AG04450 (cell line): ENCODE measurements around the gene PKDCC. TPM values are rescaled to one million over a fixed set of nuclear protein-coding genes. Genes with fewer than 3 reads are reported as not detected.

Source experiments
- CTCF ChIA-PET: fragments of 300-600, 350-600 bp; formaldehyde crosslinking; extraction: SDS; loops from one replicate; lab custom pipeline; 2022; ENCODE audit warnings: antibody characterized with exemption, inconsistent platforms; lab: Charles Lee
- POLR2A ChIA-PET: fragments of 350-600 bp; formaldehyde crosslinking; extraction: SDS; loops from one replicate; lab custom pipeline; 2021; ENCODE audit warnings: antibody characterized with exemption, inconsistent platforms; lab: Yijun Ruan, JAX
- DNase-seq: peaks from one replicate; pipeline ENCODE4 v3.0.0-alpha.2; 2011; ENCODE audit warnings: low read depth, low spot score
- H3K27ac ChIP-seq: one replicate; pipeline ENCODE4 v1.5.1; 2012; ENCODE audit warnings: low read depth, low read length, control low read depth
- H3K27me3 ChIP-seq: one replicate; pipeline ENCODE4 v1.6.0; 2012; ENCODE audit warnings: low read length; ENCODE audit not compliant: control insufficient read depth, insufficient read depth
- H3K4me3 ChIP-seq: 2 replicates; pipeline ENCODE4 v1.5.1; 2011; ENCODE audit warnings: mild to moderate bottlenecking, low read depth, low read length, control low read depth
- H3K9me3 ChIP-seq: 2 replicates; pipeline ENCODE4 v1.5.1; 2012; ENCODE audit warnings: low read length; ENCODE audit not compliant: control insufficient read depth, insufficient read depth
- polyA plus RNA-seq: library from polyadenylated mRNA; depleted of rRNA; stranded (reverse); fragments of >200 nt; gene quantifications from 2 replicates; pipeline ENCODE4 v1.2.3, GENCODE V29; 2011
- TF ChIP-seq, protein P1 (sequence below): IDR thresholded peaks from 2 replicates; pipeline ENCODE4 v1.5.1; 2011; ENCODE audit warnings: low read depth, low read length, control low read depth, inconsistent platforms

PKDCC gene
- polyA plus RNA-seq, 1 experiment = 87.0 TPM

DNA sequence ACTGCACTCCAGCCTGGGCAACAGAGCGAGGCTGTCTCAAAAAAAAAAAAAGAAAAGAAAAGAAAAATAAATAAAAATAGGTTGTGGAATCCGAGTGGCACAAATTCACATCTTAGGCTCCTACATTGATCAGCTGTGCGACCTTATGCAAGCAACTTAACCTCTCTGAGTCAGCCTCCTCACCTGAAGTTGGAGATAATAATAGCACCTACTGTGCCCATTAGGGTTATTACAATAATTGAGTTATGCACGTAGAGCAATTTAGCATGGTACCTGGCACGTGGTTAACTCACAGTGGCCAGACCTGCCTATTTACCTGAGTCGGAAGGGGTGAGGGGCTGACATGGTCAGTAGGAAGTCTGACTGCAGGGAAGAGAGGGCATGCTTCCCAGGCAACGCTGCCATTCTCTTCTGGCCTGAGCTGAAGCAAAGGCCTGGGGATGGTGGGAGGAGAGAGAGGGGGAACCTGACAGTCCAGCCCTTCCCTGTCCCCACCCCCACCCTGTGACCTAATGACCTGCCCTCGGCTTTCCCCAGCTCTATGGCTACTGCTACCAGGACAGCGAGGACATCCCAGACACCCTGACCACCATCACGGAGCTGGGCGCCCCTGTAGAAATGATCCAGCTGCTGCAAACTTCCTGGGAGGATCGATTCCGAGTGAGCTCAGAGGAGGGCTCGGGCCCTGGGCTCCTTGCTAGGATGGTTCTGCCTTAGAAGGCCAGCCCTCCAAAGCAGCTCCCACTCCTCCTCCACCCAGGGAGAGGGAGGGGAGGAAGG lies 5.1 kb downstream of the PKDCC start:
- peak; percentile 43 for DNase-seq
- TF ChIP-seq, protein P1, sequence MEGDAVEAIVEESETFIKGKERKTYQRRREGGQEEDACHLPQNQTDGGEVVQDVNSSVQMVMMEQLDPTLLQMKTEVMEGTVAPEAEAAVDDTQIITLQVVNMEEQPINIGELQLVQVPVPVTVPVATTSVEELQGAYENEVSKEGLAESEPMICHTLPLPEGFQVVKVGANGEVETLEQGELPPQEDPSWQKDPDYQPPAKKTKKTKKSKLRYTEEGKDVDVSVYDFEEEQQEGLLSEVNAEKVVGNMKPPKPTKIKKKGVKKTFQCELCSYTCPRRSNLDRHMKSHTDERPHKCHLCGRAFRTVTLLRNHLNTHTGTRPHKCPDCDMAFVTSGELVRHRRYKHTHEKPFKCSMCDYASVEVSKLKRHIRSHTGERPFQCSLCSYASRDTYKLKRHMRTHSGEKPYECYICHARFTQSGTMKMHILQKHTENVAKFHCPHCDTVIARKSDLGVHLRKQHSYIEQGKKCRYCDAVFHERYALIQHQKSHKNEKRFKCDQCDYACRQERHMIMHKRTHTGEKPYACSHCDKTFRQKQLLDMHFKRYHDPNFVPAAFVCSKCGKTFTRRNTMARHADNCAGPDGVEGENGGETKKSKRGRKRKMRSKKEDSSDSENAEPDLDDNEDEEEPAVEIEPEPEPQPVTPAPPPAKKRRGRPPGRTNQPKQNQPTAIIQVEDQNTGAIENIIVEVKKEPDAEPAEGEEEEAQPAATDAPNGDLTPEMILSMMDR = no peak
- H3K27me3 ChIP-seq = no peaks in the 10 kb centered on the region
- no peaks in the 10 kb centered on the region; the same call in 1 of the 2 replicates for H3K9me3 ChIP-seq
- CTCF ChIA-PET = interaction anchor here (1.2 to 3.6 kb wide), 7 partner anchors 9 to 185 kb away, joined by 3 to 20 read pairs (median 3); no protein-coding TSS in a partner anchor
- POLR2A ChIA-PET = interaction anchor here (0.5 to 2.4 kb wide), 11 partner anchors 9 to 182 kb away, joined by 3 to 15 read pairs (median 4); no protein-coding TSS in a partner anchor
- peak overlapping the region; percentile 37 for H3K4me3 ChIP-seq
- H3K27ac ChIP-seq = peak overlapping the region; percentile 57

DNA sequence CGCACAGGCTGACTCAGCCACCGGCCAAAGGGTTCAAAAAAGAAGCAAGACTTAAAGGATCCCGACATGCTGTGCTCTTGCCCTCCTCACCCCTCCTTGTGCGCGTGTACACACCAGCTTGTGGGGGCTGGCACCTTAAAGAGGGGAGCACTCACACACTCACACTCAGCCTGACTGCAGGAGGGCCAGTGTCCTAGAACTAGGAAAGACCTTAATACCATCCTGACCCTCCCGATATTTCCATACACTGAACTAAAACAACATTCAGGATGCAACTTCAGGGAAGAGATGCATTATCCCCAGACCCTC lies 5.6 kb downstream of the PKDCC start:
- TF ChIP-seq, protein P1 = no peak
- H3K9me3 ChIP-seq = no peaks in the 10 kb centered on the region; the same call in 1 of the 2 replicates
- DNase-seq = no peak
- POLR2A ChIA-PET = interaction anchor here (0.7 to 2.4 kb wide), 9 partner anchors 9 to 183 kb away, joined by 3 to 15 read pairs (median 4); no protein-coding TSS in a partner anchor
- peak overlapping the region; percentile 37; the same call in 1 of the 2 replicates for H3K4me3 ChIP-seq
- no peaks in the 10 kb centered on the region for H3K27me3 ChIP-seq
- CTCF ChIA-PET = interaction anchor here (1.3 to 3.6 kb wide), 4 partner anchors 33 to 184 kb away, joined by 3 to 20 read pairs (median 6); no protein-coding TSS in a partner anchor
- peak overlapping the region; percentile 57 for H3K27ac ChIP-seq

DNA sequence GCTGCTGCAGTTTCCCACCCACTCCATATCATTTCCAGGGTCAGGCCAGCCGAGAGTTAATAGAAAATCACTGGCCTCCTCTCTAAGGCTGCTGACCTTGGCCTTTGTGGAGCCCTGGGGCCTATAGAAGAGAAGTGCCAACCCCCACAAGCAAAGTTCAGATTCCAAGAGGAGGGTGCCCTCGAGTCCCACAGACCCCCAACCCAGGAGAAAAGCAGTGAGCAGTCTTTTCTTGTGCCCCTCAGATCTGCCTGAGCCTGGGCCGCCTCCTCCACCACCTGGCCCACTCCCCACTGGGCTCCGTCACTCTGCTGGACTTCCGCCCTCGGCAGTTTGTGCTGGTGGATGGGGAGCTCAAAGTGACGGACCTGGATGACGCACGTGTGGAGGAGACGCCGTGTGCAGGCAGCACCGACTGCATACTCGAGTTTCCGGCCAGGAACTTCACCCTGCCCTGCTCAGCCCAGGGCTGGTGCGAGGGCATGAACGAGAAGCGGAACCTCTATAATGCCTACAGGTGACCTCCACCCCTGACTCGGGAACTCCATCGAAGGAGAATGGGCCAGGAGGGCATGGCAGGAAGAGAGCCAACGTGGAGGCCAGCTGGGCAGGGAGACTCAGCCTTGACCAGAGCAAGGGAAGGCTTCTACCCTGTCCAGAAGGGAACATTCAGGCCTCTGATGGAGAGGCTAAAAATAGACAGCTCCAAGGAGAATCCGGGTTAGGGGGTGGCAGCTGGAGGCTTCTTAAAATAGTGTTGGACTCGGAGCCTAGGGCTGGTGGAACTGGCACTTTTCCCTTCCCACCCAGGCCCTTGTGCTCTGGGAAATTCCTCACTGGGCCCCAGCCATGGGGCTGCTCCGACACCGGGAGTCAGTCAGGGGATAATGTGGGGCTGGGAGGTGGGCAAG lies 6.2 kb downstream of the PKDCC start:
- ChIA-PET CTCF (interaction anchor here (1.3 to 3.6 kb wide), 4 partner anchors 33 to 184 kb away, joined by 3 to 20 read pairs (median 6); no protein-coding TSS in a partner anchor), POLR2A (interaction anchor here (0.9 to 2.4 kb wide), 5 partner anchors 8 to 183 kb away, joined by 4 to 15 read pairs (median 6); no protein-coding TSS in a partner anchor)
- TF ChIP-seq, protein P1 = no peak
- Histone ChIP-seq H3K9me3 (no peaks in the 10 kb centered on the region; the same call in 1 of the 2 replicates), H3K27me3 (no peaks in the 10 kb centered on the region), H3K27ac (peak overlapping the region; percentile 11), H3K4me3 (no peak overlapping the region)
- no peak for DNase-seq

DNA sequence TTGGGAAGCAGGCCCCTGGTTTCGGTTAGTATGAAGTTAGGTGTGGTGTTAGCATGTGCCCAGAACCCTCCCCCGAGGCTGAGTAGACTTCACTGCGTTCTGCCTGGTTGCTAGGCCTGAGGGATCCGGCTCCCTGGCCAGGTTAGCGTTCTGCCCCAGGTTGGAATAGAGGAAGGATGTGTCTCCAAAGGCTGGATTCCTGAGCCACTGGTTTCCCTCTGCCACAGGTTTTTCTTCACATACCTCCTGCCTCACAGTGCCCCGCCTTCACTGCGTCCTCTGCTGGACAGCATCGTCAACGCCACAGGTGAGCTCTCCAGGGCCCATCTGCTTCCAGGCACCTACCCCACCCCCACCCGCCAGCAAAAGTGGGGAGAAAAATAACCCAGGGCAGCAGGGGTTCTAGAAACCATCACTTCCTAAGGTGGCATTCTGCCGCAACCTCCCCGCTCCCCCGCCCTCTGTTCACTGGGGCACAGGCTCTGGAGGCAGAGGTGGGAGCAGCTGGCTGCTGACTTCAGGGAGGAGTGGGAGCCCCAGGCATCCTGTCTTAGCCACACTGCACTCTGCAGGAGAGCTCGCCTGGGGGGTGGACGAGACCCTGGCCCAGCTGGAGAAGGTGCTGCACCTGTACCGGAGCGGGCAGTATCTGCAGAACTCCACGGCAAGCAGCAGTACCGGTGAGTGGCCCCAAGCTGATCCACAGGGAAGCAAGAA lies 7.1 kb downstream of the PKDCC start:
- CTCF ChIA-PET = interaction anchor here (0.9 to 3.6 kb wide), 3 partner anchors 9 to 201 kb away, joined by 3 to 20 read pairs (median 3); no protein-coding TSS in a partner anchor
- H3K4me3 ChIP-seq = no peak overlapping the region
- POLR2A ChIA-PET = interaction anchor here (0.6 kb wide), 1 partner anchor 194 kb away, joined by 6 read pairs; no protein-coding TSS in a partner anchor
- TF ChIP-seq, protein P1 = no peak
- H3K9me3 ChIP-seq = no peaks in the 10 kb centered on the region; the same call in 1 of the 2 replicates
- H3K27me3 ChIP-seq = no peaks in the 10 kb centered on the region
- no peak for DNase-seq
- H3K27ac ChIP-seq = no peak overlapping the region
